ENCODE results near the gene HDAC10. TPM values are rescaled to one million over a fixed set of nuclear protein-coding genes. Genes with fewer than 3 reads are reported as not detected.

Gene HDAC10
- total RNA-seq, 5 donors from 2014 or later (not counting 1 experiment from before 2014, with no cell fraction given): 101 to 152 (median 128) TPM

- H3K9me3 ChIP-seq: no peaks in the 10 kb centered on the region
- CTCF ChIA-PET: no interaction called here
- no peaks in the 10 kb centered on the region for H3K9me3 Mint-ChIP-seq
- peaks cover 41 to 79% of the 10 kb centered on the region in 2 donors for H3K36me3 ChIP-seq (ENCODE audit: control insufficient read depth in 2 of 2, extremely low read depth in 1 of 2, insufficient read depth in 1 of 2, low read length in 1 of 2)
- no peak overlapping the region for H3K27ac ChIP-seq (ENCODE audit: low read length)
- POLR2A ChIA-PET: no interaction called here
- no peaks in the 10 kb centered on the region for H3K4me1 ChIP-seq (ENCODE audit: control insufficient read depth in 1 of 2, extremely low read depth in 1 of 2, insufficient read depth in 2 of 2, low read length in 2 of 2)
- DNase-seq: no peak
- no peak for ATAC-seq (replicated peaks in 1 of 4)
- H3K27me3 Mint-ChIP-seq: no peaks in the 10 kb centered on the region
- peaks cover 0 to 2% (median under 1%) of the 10 kb centered on the region in 3 donors for H3K4me1 Mint-ChIP-seq
- H3K4me3 Mint-ChIP-seq: no peak overlapping the region
- H3K4me3 ChIP-seq (ENCODE audit: control insufficient read depth in 1 of 2, extremely low read depth in 1 of 2, low read length in 1 of 2): no peak overlapping the region
- peaks cover 31% of the 10 kb centered on the region for H3K36me3 Mint-ChIP-seq
- WGBS (ENCODE audit: insufficient coverage): 95% methylated on average over 20 of the region's 25 CpGs
- no peak overlapping the region for H3K27ac Mint-ChIP-seq
- no peaks in the 10 kb centered on the region for H3K27me3 ChIP-seq (replicated peaks in 1 of 2; ENCODE audit: control insufficient read depth in 2 of 2, extremely low read depth in 1 of 2, insufficient read depth in 2 of 2, low read length in 1 of 2)
Observed at GRCh38 chr22:50219800-50220602, 31.1 kb downstream of the HDAC10 start.

- Histone ChIP-seq H3K27ac (ENCODE audit: low read length) (no peak overlapping the region), H3K9me3 (no peaks in the 10 kb centered on the region), H3K4me1 (ENCODE audit: control insufficient read depth in 1 of 2, extremely low read depth in 1 of 2, insufficient read depth in 2 of 2, low read length in 2 of 2) (no peaks in the 10 kb centered on the region), H3K27me3 (replicated peaks in 1 of 2; ENCODE audit: control insufficient read depth in 2 of 2, extremely low read depth in 1 of 2, insufficient read depth in 2 of 2, low read length in 1 of 2) (no peaks in the 10 kb centered on the region), H3K36me3 (ENCODE audit: control insufficient read depth in 2 of 2, extremely low read depth in 1 of 2, insufficient read depth in 1 of 2, low read length in 1 of 2) (peaks cover 37 to 78% of the 10 kb centered on the region in 2 donors), H3K4me3 (ENCODE audit: control insufficient read depth in 1 of 2, extremely low read depth in 1 of 2, low read length in 1 of 2) (no peak overlapping the region)
- Mint-ChIP-seq H3K9me3 (no peaks in the 10 kb centered on the region), H3K27ac (no peak overlapping the region), H3K4me3 (no peak overlapping the region), H3K27me3 (no peaks in the 10 kb centered on the region), H3K4me1 (peaks cover 0 to 8% (median 4%) of the 10 kb centered on the region in 3 donors), H3K36me3 (peaks cover 33% of the 10 kb centered on the region)
- POLR2A ChIA-PET: no interaction called here
- peak in 1 of 4 experiments; percentile 26 for ATAC-seq (replicated peaks in 1 of 4)
- 87% methylated on average over 42 of the region's 42 CpGs for WGBS (ENCODE audit: insufficient coverage)
- DNase-seq: no peak
- CTCF ChIA-PET: interaction anchor here in 1 of 2 donors (0.6 kb wide), 1 partner anchor 14 kb away, joined by 6 read pairs; no protein-coding TSS in a partner anchor
Observed at GRCh38 chr22:50218996-50219727, 31.9 kb downstream of the HDAC10 start.

- H3K27ac ChIP-seq (ENCODE audit: low read length): no peak overlapping the region
- peaks cover 32 to 71% of the 10 kb centered on the region in 2 donors for H3K36me3 ChIP-seq (ENCODE audit: control insufficient read depth in 2 of 2, extremely low read depth in 1 of 2, insufficient read depth in 1 of 2, low read length in 1 of 2)
- peaks cover 32% of the 10 kb centered on the region for H3K36me3 Mint-ChIP-seq
- no peaks in the 10 kb centered on the region for H3K27me3 ChIP-seq (replicated peaks in 1 of 2; ENCODE audit: control insufficient read depth in 2 of 2, extremely low read depth in 1 of 2, insufficient read depth in 2 of 2, low read length in 1 of 2)
- H3K4me3 ChIP-seq (ENCODE audit: control insufficient read depth in 1 of 2, extremely low read depth in 1 of 2, low read length in 1 of 2): no peak overlapping the region
- CTCF ChIA-PET: interaction anchor here in 1 of 2 donors (0.6 kb wide), 1 partner anchor 13 kb away, joined by 6 read pairs; no protein-coding TSS in a partner anchor
- no peaks in the 10 kb centered on the region for H3K4me1 ChIP-seq (ENCODE audit: control insufficient read depth in 1 of 2, extremely low read depth in 1 of 2, insufficient read depth in 2 of 2, low read length in 2 of 2)
- ATAC-seq (replicated peaks in 1 of 4) (peak in 2 of 4 experiments; percentile 12 to 14), DNase-seq (no peak)
- no peaks in the 10 kb centered on the region for H3K27me3 Mint-ChIP-seq
- no peak overlapping the region for H3K27ac Mint-ChIP-seq
- H3K9me3 ChIP-seq: no peaks in the 10 kb centered on the region
- no peak overlapping the region for H3K4me3 Mint-ChIP-seq
- peaks cover 4 to 8% (median 8%) of the 10 kb centered on the region in 3 donors for H3K4me1 Mint-ChIP-seq
- 92% methylated on average over 40 of the region's 43 CpGs for WGBS (ENCODE audit: insufficient coverage)
- no peaks in the 10 kb centered on the region for H3K9me3 Mint-ChIP-seq
- POLR2A ChIA-PET: no interaction called here
Observed at GRCh38 chr22:50218153-50218995, 32.7 kb downstream of the HDAC10 start.

GRCh38 chr22:50217543-50218152, 33.4 kb downstream of the HDAC10 start:
- peaks cover 33% of the 10 kb centered on the region for H3K36me3 Mint-ChIP-seq
- WGBS (ENCODE audit: insufficient coverage): 94% methylated on average over 18 of the region's 21 CpGs

GRCh38 chr22:50216684-50217520, 34.2 kb downstream of the HDAC10 start:
- peak in 2 of 4 experiments; percentile 6 to 9 for ATAC-seq (replicated peaks in 1 of 4)
- H3K4me3 ChIP-seq (ENCODE audit: control insufficient read depth in 1 of 2, extremely low read depth in 1 of 2, low read length in 1 of 2): no peak overlapping the region
- ChIA-PET CTCF (no interaction called here), POLR2A (no interaction called here)
- H3K36me3 ChIP-seq (ENCODE audit: control insufficient read depth in 2 of 2, extremely low read depth in 1 of 2, insufficient read depth in 1 of 2, low read length in 1 of 2): peaks cover 22 to 68% of the 10 kb centered on the region in 2 donors
- no peaks in the 10 kb centered on the region for H3K9me3 ChIP-seq
- peaks cover 35% of the 10 kb centered on the region for H3K36me3 Mint-ChIP-seq
- H3K4me1 ChIP-seq (ENCODE audit: control insufficient read depth in 1 of 2, extremely low read depth in 1 of 2, insufficient read depth in 2 of 2, low read length in 2 of 2): no peaks in the 10 kb centered on the region
- H3K9me3 Mint-ChIP-seq: no peaks in the 10 kb centered on the region
- H3K27me3 Mint-ChIP-seq: no peaks in the 10 kb centered on the region
- H3K4me3 Mint-ChIP-seq: no peak overlapping the region
- DNase-seq: no peak
- H3K27ac Mint-ChIP-seq: no peak overlapping the region
- 97% methylated on average over 56 of the region's 57 CpGs for WGBS (ENCODE audit: insufficient coverage)
- no peak overlapping the region for H3K27ac ChIP-seq (ENCODE audit: low read length)
- H3K4me1 Mint-ChIP-seq: peaks cover 15 to 17% (median 16%) of the 10 kb centered on the region in 3 donors
- no peaks in the 10 kb centered on the region for H3K27me3 ChIP-seq (replicated peaks in 1 of 2; ENCODE audit: control insufficient read depth in 2 of 2, extremely low read depth in 1 of 2, insufficient read depth in 2 of 2, low read length in 1 of 2)

More at GRCh38 chr22:50217543-50218152, 33.4 kb downstream of the HDAC10 start:
- Mint-ChIP-seq H3K27me3 (no peaks in the 10 kb centered on the region), H3K9me3 (no peaks in the 10 kb centered on the region), H3K27ac (no peak overlapping the region), H3K4me1 (peaks cover 9 to 16% (median 14%) of the 10 kb centered on the region in 3 donors), H3K4me3 (no peak overlapping the region)
- H3K36me3 ChIP-seq (ENCODE audit: control insufficient read depth in 2 of 2, extremely low read depth in 1 of 2, insufficient read depth in 1 of 2, low read length in 1 of 2): peaks cover 27 to 70% of the 10 kb centered on the region in 2 donors
- POLR2A ChIA-PET: no interaction called here
- no peaks in the 10 kb centered on the region for H3K9me3 ChIP-seq
- peak in 1 of 4 experiments; percentile 7 for ATAC-seq (replicated peaks in 1 of 4)
- H3K4me3 ChIP-seq (ENCODE audit: control insufficient read depth in 1 of 2, extremely low read depth in 1 of 2, low read length in 1 of 2): no peak overlapping the region
- H3K4me1 ChIP-seq (ENCODE audit: control insufficient read depth in 1 of 2, extremely low read depth in 1 of 2, insufficient read depth in 2 of 2, low read length in 2 of 2): no peaks in the 10 kb centered on the region
- H3K27me3 ChIP-seq (replicated peaks in 1 of 2; ENCODE audit: control insufficient read depth in 2 of 2, extremely low read depth in 1 of 2, insufficient read depth in 2 of 2, low read length in 1 of 2): no peaks in the 10 kb centered on the region
- no peak for DNase-seq
- CTCF ChIA-PET: no interaction called here
- no peak overlapping the region for H3K27ac ChIP-seq (ENCODE audit: low read length)
